OCI-LY3 (cell line): Measurements from ENCODE around the gene SNX27.

Source experiments
- H2AFZ ChIP-seq: fragments of 200-600, 300-600 bp; shearing (Covaris generic); 2 replicates; pipeline ENCODE4 v1.6.0; 2014; ENCODE audit warnings: antibody characterized with exemption, low read depth, low read length
- H3K27ac ChIP-seq: fragments of 200-600, 300-600 bp; sonication (generic); 2 replicates; pipeline ENCODE4 v1.5.1; 2014; ENCODE audit warnings: mild to moderate bottlenecking, low read length, moderate library complexity, mixed read lengths
- H3K27me3 ChIP-seq: fragments of 200-600, 300-600 bp; sonication (generic); 2 replicates; pipeline ENCODE4 v1.6.1; 2014; ENCODE audit warnings: low read depth, low read length, mixed read lengths
- H3K36me3 ChIP-seq: fragments of 200-600, 300-600 bp; sonication (generic); replicated peaks from 2 replicates; pipeline ENCODE3; 2014; ENCODE audit warnings: low read depth, low read length, mixed read lengths
- H3K4me1 ChIP-seq: fragments of 300-600, 200-600 bp; sonication (generic); 2 replicates; pipeline ENCODE4 v1.6.1; 2014; ENCODE audit warnings: low read length, mixed read lengths
- H3K4me2 ChIP-seq: fragments of 200-600, 300-600 bp; sonication (generic); 2 replicates; pipeline ENCODE4 v1.6.1; 2014; ENCODE audit warnings: low read length, mixed read lengths
- H3K4me3 ChIP-seq: fragments of 300-600, 200-600 bp; sonication (generic); 2 replicates; pipeline ENCODE4 v1.5.1; 2014; ENCODE audit warnings: antibody characterized with exemption, mild to moderate bottlenecking, low read length, moderate library complexity
- H3K79me2 ChIP-seq: fragments of 300-600, 200-600 bp; shearing (Covaris generic); 2 replicates; pipeline ENCODE4 v1.6.1; 2014; ENCODE audit warnings: mild to moderate bottlenecking, low read length, mixed read lengths
- H3K9ac ChIP-seq: fragments of 300-600, 200-600 bp; shearing (Covaris generic); 2 replicates; pipeline ENCODE4 v1.6.0; 2014; ENCODE audit warnings: mild to moderate bottlenecking, low read length, moderate library complexity
- H3K9me3 ChIP-seq: fragments of 200-600, 300-600 bp; shearing (Covaris generic); 2 replicates; pipeline ENCODE4 v1.6.1; 2014; ENCODE audit warnings: low read length, mixed read lengths; ENCODE audit not compliant: insufficient read depth
- H4K20me1 ChIP-seq: fragments of 200-600, 300-600 bp; sonication (generic); 2 replicates; pipeline ENCODE4 v1.6.1; 2016; ENCODE audit warnings: low read length, mixed read lengths; ENCODE audit not compliant: insufficient read depth
- EZH2phosphoT487 ChIP-seq: fragments of 200-600 bp; shearing (Covaris generic); IDR thresholded peaks from 2 replicates; pipeline ENCODE4 v1.6.1; 2018; ENCODE audit warnings: antibody characterized with exemption, mixed run types, low read depth
- TF ChIP-seq, protein P1 (sequence below): fragments of 200-600, 300-600 bp; sonication (generic); IDR thresholded peaks from 2 replicates; pipeline ENCODE4 v1.5.1; 2014; ENCODE audit warnings: antibody characterized with exemption, low read length, low read depth

The SNX27 gene

DNA sequence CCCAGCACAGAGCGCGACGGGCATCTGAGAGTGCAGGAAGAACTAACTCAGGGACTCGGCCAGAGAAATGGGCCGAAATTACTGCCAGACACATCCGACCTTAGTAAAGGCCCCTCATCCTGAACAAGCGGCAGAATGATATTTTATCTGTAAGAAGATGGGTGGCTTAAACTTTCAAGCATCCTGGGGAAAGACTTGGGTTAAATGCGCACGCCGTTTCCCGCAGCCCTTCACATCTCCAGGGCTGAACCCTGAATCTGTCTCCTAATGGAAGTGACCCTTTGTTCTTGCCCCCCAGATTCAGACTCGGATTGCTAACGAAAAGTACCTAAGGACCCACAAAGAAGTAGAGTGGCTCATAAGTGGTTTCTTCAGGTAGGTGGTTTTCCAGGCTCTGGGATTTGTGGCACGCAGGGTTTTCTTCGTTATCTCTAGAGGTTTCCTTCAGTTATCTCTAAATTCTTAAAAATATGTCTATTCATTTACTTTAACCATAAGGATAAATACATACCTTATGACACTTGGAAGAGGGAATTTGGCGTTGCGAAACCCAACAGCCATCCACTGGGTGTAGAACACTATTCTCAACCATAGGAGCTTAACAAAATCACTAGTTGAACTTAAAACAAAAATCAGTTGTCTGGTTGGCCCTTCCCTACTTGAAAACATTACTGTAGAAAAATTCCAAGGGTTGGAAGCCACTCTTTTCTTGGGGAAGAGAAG, 110.1 kb downstream of the SNX27 start:
- Histone ChIP-seq H3K36me3 (no peaks in the 10 kb centered on the region), H2AFZ (no peak overlapping the region), H3K4me2 (peak overlapping the region; percentile 70)

DNA sequence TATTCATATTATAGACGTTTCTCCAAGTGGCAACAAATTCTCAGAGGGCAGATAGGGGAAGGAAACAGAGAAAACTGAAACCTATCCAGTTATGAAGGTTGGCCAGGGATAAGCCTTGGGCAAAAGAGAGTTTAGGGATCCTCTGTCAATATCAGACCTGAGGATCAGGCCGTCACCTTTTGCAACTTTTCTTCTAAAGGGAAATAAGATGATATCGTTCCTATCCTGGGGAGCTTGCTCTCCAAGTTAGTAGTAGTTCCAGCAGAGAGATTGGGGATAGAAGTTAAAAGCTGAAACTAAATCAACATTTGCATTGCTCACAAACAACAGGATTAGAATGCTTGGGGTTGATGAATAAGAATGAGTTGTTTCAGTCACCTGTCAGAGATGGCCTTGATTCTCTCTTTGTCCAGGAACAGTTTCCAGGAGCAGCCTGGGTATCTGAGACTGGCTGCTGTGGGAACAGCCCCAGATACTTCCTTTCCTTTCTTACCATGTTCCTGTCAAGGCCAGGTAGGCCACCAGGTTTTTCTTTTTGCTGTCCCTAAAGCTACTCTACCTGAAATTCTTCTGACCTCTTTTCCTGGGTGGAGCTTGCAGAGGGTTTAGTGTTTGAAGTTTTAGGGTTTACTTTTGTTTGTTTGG, 112.0 kb downstream of the SNX27 start:
- Histone ChIP-seq H3K27ac (no peak overlapping the region), H2AFZ (no peak overlapping the region), H3K27me3 (peaks cover 39% of the 10 kb centered on the region), H3K4me2 (no peak overlapping the region), H3K4me1 (peaks cover 8% of the 10 kb centered on the region; the same call in 1 of the 2 replicates), H3K79me2 (no peaks in the 10 kb centered on the region), H3K36me3 (no peaks in the 10 kb centered on the region), H3K4me3 (no peak overlapping the region), H3K9ac (no peak overlapping the region), H4K20me1 (no peaks in the 10 kb centered on the region), H3K9me3 (no peaks in the 10 kb centered on the region)
- TF ChIP-seq, protein P1, sequence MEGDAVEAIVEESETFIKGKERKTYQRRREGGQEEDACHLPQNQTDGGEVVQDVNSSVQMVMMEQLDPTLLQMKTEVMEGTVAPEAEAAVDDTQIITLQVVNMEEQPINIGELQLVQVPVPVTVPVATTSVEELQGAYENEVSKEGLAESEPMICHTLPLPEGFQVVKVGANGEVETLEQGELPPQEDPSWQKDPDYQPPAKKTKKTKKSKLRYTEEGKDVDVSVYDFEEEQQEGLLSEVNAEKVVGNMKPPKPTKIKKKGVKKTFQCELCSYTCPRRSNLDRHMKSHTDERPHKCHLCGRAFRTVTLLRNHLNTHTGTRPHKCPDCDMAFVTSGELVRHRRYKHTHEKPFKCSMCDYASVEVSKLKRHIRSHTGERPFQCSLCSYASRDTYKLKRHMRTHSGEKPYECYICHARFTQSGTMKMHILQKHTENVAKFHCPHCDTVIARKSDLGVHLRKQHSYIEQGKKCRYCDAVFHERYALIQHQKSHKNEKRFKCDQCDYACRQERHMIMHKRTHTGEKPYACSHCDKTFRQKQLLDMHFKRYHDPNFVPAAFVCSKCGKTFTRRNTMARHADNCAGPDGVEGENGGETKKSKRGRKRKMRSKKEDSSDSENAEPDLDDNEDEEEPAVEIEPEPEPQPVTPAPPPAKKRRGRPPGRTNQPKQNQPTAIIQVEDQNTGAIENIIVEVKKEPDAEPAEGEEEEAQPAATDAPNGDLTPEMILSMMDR: no peak
- TF ChIP-seq EZH2phosphoT487: no peak

More for the DNA sequence above, 110.1 kb downstream of the SNX27 start:
- Histone ChIP-seq H3K9ac (no peak overlapping the region), H3K27ac (no peak overlapping the region), H3K27me3 (peaks cover 54% of the 10 kb centered on the region), H4K20me1 (no peaks in the 10 kb centered on the region), H3K4me3 (peak overlapping the region; percentile 72), H3K4me1 (peaks cover 8% of the 10 kb centered on the region; the same call in 1 of the 2 replicates), H3K9me3 (no peaks in the 10 kb centered on the region), H3K79me2 (no peaks in the 10 kb centered on the region)
- TF ChIP-seq, protein P1: no peak
- TF ChIP-seq EZH2phosphoT487: no peak

DNA sequence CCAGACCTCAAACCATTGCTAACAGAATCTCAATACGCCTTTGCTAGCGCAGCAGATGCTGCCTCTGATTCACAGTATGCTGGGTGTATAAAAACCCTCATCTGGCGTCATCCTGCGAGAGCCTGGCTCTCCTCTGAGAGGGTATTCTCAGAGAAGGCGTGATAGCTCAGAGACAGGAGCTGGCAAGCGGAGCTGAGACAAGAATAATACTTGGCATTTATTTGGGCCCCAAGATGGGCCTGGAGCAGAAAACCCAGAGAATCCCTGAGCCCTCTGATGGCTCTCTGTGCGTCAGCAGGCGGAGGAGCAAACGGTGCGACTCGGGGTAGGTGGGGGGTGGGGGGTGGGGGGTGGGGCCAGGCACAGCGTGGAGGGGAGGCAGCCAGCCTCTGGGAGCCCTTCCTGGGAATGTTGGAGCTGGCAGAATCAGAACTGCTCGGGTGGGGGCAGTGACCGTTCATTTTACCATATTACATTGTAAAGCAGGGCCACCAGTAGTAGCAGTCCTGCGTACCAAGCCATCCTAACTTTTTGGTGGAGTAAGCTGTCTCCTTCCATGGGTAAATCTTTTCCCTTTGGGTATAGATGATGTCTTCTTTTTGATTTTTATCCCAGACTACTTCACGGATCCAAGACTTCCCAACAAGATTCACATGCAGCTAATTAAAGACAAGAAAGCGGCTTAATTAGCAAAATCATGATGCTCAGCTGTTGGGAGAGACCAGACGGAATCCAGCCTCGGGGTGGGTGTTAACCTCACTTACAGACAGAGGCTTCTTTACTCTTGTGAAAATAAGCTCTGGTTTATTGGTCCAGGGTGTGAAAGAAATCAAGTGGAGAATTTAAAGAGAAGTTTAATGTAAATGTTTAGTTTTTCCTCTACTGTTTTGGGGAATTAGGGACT, 116.6 kb downstream of the SNX27 start:
- Histone ChIP-seq H3K79me2 (no peaks in the 10 kb centered on the region), H3K4me1 (no peaks in the 10 kb centered on the region), H3K36me3 (no peaks in the 10 kb centered on the region), H4K20me1 (no peaks in the 10 kb centered on the region), H3K4me2 (no peak overlapping the region), H2AFZ (no peak overlapping the region), H3K27me3 (peaks cover 20% of the 10 kb centered on the region), H3K4me3 (no peak overlapping the region), H3K9ac (no peak overlapping the region), H3K9me3 (no peaks in the 10 kb centered on the region), H3K27ac (no peak overlapping the region)
- TF ChIP-seq EZH2phosphoT487: no peak
- TF ChIP-seq, protein P1: no peak
